IPS DF 6.9 (cell line): Measurements from ENCODE around the gene MYO3B.
"Not testable (repeated sequence)": the region's sequence is repeated elsewhere in the genome, so short reads cannot be mapped to it uniquely, and the experiment has no call there.

Experiments
- DNase-seq: peaks from one replicate; pipeline ENCODE4 v3.0.0-alpha.2; 2013; ENCODE audit warnings: low read depth, low spot score
- H3K27ac ChIP-seq: one replicate; pipeline ENCODE4 v1.5.1; 2013; ENCODE audit warnings: low read length, control low read depth
- H3K27me3 ChIP-seq: 2 replicates; pipeline ENCODE4 v1.6.1; 2013; ENCODE audit warnings: mild to moderate bottlenecking, low read length; ENCODE audit not compliant: control insufficient read depth, insufficient read depth
- H3K36me3 ChIP-seq: 2 replicates; pipeline ENCODE4 v1.6.1; 2013; ENCODE audit warnings: low read length; ENCODE audit not compliant: control insufficient read depth, insufficient read depth
- H3K4me1 ChIP-seq: 2 replicates; pipeline ENCODE4 v1.6.1; 2013; ENCODE audit warnings: low read length; ENCODE audit not compliant: control insufficient read depth, insufficient read depth
- H3K4me3 ChIP-seq: 2 replicates; pipeline ENCODE4 v1.5.1; 2013; ENCODE audit warnings: mild to moderate bottlenecking, low read length
- H3K9me3 ChIP-seq: 2 replicates; pipeline ENCODE4 v1.6.1; 2013; ENCODE audit warnings: low read length, inconsistent platforms; ENCODE audit not compliant: control insufficient read depth, insufficient read depth
- WGBS: extraction: QIAGEN DNeasy Blood & Tissue Kit; methylation state at CpG from one replicate; pipeline ENCODE4 v1.1.7; 2013; ENCODE audit warnings: mixed read lengths, missing lambda C conversion rate; ENCODE audit not compliant: insufficient read length, insufficient coverage; 5-methylcytosine and 5-hydroxymethylcytosine counted together

MYO3B gene

DNA sequence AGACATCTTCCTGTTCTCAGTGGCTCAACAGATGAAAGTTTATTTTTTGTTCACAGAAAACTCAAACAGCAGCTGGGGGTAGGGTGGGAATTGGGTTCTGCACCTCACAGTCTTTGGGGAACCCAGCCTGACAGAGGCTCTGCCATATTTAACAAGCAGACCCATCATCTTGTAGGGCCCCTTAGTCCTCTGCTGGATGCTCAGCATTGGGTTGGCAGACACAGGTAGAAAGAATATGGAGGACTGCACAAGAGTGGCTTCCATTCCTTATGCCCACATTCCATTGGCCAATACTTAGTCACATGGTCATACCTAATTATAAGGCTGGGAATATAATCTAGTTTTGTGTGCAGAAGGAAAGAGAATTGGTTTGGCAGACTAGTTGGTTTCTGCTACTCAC is 89.1 kb downstream of the MYO3B start:
- H3K36me3 ChIP-seq = no peaks in the 10 kb centered on the region

DNA sequence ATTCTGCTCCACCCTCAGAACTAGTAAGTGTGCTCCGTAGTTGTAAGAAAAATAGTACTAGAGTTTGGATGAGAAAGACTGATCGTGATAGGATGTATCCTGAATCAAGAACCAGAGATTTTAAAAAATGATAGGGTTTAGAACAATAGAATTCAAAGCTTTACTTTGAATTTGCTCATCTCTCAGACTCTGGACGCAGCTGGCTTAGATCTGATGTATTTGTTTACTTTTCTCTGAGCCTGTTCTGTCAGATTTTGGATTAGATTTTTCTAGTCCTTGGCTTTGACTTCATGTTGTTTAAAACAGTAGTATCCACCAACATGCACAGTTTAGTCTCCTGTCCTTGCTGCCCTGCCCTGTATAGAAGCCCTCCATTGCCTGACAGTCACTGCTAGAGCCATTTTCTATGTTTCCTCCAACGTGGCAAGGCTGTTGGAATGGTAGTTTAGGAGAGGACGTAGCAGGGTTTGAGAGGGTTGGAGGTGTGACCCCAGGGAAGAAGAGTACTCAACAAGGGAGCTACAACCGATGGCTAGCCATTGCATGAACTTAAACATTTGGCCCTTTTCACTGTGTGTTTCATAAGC is 92.4 kb downstream of the MYO3B start:
- Histone ChIP-seq H3K4me3 (no peak overlapping the region), H3K36me3 (no peaks in the 10 kb centered on the region), H3K4me1 (no peaks in the 10 kb centered on the region), H3K27me3 (no peaks in the 10 kb centered on the region), H3K9me3 (no peaks in the 10 kb centered on the region), H3K27ac (no peak overlapping the region)
- DNase-seq = no peak
- no CpG with 5 or more reads among the region's 6 CpGs for WGBS

More for the DNA sequence above, 89.1 kb downstream of the MYO3B start:
- DNase-seq = no peak
- H3K27me3 ChIP-seq = no peaks in the 10 kb centered on the region
- no peak overlapping the region for H3K27ac ChIP-seq
- peaks cover 4% of the 10 kb centered on the region; the same call in 1 of the 2 replicates for H3K9me3 ChIP-seq
- H3K4me1 ChIP-seq = no peaks in the 10 kb centered on the region
- H3K4me3 ChIP-seq = no peak overlapping the region

DNA sequence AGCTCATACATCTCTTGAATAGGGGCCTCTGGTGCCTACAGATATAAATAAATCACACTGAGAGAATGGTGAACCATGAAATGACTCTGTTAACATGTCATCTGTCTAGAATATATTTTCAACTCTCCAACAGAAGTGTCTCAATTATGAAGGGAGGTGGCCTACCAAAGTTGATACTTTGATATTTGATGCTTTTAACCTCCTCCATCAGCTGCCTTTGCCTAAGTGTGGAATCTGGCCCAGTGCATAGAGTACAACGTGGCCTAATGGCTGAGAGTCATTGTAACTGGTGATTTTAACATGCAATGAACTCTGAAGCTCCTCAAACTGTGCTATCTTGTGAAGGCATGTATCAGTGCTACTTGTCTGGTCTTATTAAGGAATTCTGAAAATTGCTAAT is 93.4 kb downstream of the MYO3B start:
- Histone ChIP-seq H3K27me3 (no peaks in the 10 kb centered on the region), H3K4me1 (no peaks in the 10 kb centered on the region), H3K27ac (no peak overlapping the region), H3K4me3 (no peak overlapping the region), H3K9me3 (no peaks in the 10 kb centered on the region), H3K36me3 (no peaks in the 10 kb centered on the region)
- no CpG with 5 or more reads among the region's 1 CpG for WGBS
- DNase-seq = no peak

DNA sequence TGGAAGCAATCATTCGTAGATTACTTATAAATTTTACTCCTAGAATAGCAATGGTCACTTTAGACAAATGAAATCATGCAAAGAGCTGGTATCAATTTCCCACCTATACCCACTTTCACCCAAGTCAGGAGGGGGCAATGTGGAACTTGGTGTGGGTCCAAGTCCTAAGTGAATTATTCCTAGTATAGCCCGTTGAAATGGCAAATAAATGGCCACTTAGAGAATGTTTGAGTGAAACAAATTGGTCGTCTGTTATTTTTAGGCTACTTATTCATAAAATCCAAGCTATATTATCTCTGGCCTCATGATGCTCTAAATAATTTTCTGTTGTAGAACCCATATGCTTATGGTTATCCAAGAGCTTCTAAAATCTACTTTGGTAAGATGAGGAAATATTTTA is 98.1 kb downstream of the MYO3B start:
- no peaks in the 10 kb centered on the region for H3K9me3 ChIP-seq
- no CpG with 5 or more reads among the region's 3 CpGs for WGBS
- no peak overlapping the region for H3K27ac ChIP-seq
- no peaks in the 10 kb centered on the region for H3K36me3 ChIP-seq
- no peak for DNase-seq
- no peaks in the 10 kb centered on the region for H3K27me3 ChIP-seq
- no peak overlapping the region for H3K4me3 ChIP-seq
- H3K4me1 ChIP-seq = no peaks in the 10 kb centered on the region; the same call in 1 of the 2 replicates

DNA sequence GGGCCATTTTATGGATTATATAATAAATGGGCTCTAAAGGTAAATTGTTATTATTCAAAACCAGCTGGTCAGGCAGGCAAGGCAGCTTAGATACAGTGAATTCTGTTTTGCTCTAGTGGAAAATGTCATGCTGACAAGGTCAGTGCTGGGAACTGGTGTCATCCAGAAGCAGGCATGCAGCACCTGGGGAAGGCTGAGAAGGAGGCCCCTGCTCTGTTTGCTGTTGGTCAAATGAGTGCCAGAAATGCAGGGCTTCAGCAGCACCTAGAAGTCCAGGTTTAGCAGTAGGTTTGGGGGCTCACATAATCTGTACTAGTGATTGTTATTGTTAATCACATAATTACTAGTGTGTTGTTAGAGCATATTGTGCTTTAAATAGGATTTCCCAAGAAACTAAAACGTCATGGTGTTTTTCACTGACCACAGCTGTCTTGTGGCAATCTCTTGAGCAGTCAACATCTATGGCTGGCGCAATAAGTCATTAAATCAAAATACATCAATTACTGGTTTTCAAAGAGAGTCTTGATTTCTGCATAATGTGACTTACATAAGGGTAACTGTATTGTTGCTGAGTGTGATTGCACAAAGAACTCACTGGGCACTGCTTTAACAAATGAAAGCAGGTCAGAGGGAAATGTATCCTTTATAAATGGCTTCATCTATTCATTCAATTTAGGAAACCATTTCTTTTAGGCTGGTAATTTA is 99.1 kb downstream of the MYO3B start:
- Histone ChIP-seq H3K4me1 (no peaks in the 10 kb centered on the region; the same call in 1 of the 2 replicates), H3K27me3 (no peaks in the 10 kb centered on the region), H3K27ac (no peak overlapping the region), H3K36me3 (no peaks in the 10 kb centered on the region), H3K4me3 (no peak overlapping the region), H3K9me3 (no peaks in the 10 kb centered on the region)
- no CpG with 5 or more reads among the region's 2 CpGs for WGBS
- no peak for DNase-seq

DNA sequence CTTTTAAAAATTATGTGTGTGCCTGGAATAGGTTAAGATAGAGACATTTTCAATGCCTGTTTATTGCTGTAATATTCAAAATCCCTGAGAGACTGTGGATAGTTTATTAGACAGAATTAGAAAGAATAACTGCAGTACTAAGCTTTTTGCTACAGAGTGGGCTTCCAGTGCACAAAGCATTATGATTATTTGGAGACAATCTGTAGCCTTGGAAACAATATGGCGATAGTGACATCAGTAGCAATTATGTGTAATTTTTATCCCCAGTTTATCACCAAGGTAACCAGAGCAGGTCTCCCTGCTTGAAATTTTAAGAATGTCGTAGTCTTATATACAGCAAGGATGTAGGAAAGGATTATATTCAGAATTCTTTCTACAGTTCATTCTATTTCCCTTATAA is 100.0 kb downstream of the MYO3B start:
- WGBS = no CpG with 5 or more reads among the region's 2 CpGs
- H3K4me1 ChIP-seq = no peaks in the 10 kb centered on the region; the same call in 1 of the 2 replicates
- H3K4me3 ChIP-seq = no peak overlapping the region
- no peak overlapping the region for H3K27ac ChIP-seq
- H3K36me3 ChIP-seq = no peaks in the 10 kb centered on the region
- no peak for DNase-seq
- H3K27me3 ChIP-seq = no peaks in the 10 kb centered on the region
- H3K9me3 ChIP-seq = no peaks in the 10 kb centered on the region

DNA sequence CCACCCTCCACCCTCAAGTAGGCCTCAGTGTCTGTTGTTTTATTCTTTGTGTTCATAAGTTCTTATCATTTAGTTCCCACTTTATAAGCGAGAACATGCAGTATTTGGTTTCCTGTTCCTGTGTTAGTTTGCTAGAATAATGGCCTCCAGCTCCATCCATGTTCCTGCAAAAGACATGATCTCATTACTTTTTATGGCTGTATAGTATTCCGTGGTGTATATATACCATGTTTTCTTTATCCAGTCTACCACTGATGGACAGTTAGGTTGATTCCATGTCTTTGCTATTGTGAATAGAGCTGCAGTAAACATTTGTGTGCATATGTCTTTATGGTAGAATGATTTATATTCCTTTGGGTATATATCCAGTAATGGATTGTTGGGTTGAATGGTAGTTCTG is 101.7 kb downstream of the MYO3B start:
- not testable (repeated sequence) for H3K4me1 ChIP-seq, H3K27me3 ChIP-seq, H3K27ac ChIP-seq, H3K4me3 ChIP-seq, H3K36me3 ChIP-seq, DNase-seq, H3K9me3 ChIP-seq
- WGBS = no CpG with 5 or more reads among the region's 2 CpGs

DNA sequence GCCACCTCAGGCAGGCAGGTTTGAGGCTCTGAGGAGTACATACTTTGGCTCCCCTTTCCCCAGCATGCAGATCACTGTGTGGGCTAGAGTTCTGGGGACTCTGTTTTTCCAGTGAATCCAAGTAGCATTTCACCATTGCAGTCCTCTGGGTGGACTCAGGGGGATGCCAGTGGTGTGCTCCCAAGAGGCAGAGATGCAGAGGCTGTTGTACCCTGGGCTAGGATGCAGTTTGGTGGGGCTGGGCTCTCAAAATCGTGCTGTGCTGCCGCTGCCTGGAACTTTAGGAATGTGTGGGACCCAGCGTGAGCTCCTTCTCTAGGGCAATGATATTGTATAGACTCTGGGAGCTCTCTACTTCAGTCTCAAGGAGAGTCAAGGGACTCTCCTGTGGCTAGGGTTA is 104.9 kb downstream of the MYO3B start:
- Histone ChIP-seq H3K4me3 (no peak overlapping the region), H3K27ac (no peak overlapping the region), H3K4me1 (no peaks in the 10 kb centered on the region), H3K27me3 (no peaks in the 10 kb centered on the region), H3K36me3 (no peaks in the 10 kb centered on the region), H3K9me3 (no peaks in the 10 kb centered on the region)
- WGBS = no CpG with 5 or more reads among the region's 3 CpGs
- DNase-seq = no peak

DNA sequence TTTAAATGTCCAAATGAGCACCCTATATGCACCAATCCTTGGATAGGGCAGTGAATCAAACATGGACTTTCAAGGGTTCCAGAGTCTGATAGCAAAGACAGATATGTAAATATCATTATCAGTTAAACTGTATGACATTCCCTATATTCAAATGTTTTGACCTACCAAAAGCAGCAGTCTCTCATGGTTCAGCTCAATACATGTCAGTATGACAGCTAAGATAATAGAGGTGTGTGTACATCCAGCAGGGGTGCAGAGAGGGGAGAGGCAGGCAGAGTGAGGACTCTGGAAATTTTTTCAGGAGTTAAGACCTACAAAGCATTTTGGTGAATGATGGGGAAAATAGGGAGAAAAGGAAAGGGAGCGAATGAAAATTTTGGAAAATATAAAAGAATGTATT is 106.3 kb downstream of the MYO3B start:
- 100% methylated on average over 1 of the region's 1 CpG for WGBS
- no peak overlapping the region for H3K27ac ChIP-seq
- H3K36me3 ChIP-seq = no peaks in the 10 kb centered on the region
- H3K27me3 ChIP-seq = no peaks in the 10 kb centered on the region
- no peaks in the 10 kb centered on the region for H3K4me1 ChIP-seq
- DNase-seq = no peak
- H3K9me3 ChIP-seq = no peaks in the 10 kb centered on the region
- H3K4me3 ChIP-seq = no peak overlapping the region

DNA sequence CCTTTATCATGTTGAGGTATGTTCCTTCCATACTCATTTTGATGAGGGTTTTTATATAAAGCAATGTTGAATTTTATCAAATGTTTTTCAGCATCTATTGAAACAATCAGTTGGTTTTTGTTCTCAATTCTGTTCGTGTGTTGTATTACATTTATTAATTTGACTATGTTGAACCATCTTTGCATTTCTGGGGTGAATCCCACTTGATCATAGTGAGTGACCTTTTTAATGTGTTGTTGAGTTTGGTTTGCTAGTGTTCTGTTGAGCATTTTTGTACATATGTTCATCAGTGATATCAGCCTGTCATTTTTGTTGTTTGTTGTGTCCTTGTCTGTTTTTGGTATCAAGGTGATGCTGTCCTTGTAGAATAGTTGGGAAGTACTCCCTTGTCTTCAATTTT is 110.9 kb downstream of the MYO3B start:
- H3K4me1 ChIP-seq = no peaks in the 10 kb centered on the region
- no CpG with 5 or more reads among the region's 1 CpG for WGBS
- no peaks in the 10 kb centered on the region for H3K27me3 ChIP-seq
- no peaks in the 10 kb centered on the region for H3K9me3 ChIP-seq
- no peaks in the 10 kb centered on the region for H3K36me3 ChIP-seq
- no peak overlapping the region for H3K27ac ChIP-seq
- no peak overlapping the region for H3K4me3 ChIP-seq
- no peak for DNase-seq

DNA sequence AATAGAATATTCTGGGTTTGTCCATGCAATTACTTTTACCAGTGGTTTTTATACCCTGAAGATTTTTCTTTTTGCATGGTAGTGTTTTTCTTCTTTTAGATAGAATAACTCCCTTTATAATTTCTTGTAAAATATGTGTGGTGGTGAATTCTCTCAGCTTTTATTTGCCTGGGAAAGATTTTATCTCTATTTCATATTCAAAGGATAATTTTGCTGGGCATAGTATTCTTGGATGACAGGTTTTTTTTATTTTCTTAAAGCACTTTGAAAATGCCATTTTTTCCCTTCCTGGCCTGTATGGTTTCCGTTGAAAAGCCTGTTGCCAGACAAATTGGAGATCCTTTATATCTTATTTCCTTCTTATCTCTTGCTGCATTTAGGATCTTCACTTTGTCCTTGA is 113.5 kb downstream of the MYO3B start:
- H3K27ac ChIP-seq = no peak overlapping the region
- H3K27me3 ChIP-seq = no peaks in the 10 kb centered on the region
- no peak for DNase-seq
- whole genome bisulfite sequencing = no CpG with 5 or more reads among the region's 1 CpG
- no peak overlapping the region for H3K4me3 ChIP-seq
- no peaks in the 10 kb centered on the region for H3K4me1 ChIP-seq
- H3K36me3 ChIP-seq = no peaks in the 10 kb centered on the region
- no peaks in the 10 kb centered on the region for H3K9me3 ChIP-seq
